K562 treated with DMSO at 1 percent for 24 hours (cell line): Measurements from ENCODE around the gene SRI. TPM values are rescaled to one million over a fixed set of nuclear protein-coding genes. Genes with fewer than 3 reads are reported as not detected.

Experiments used
- total RNA-seq: library from RNA; unstranded; fragments of 300-600 nt; gene quantifications from 2 replicates; pipeline ENCODE4 v1.2.3, GENCODE V29; 2022; ENCODE audit warnings: low read depth; ENCODE audit not compliant: insufficient read depth

The SRI gene
- 45.2 and 52.3 TPM in 2 replicates for total RNA-seq

GRCh38 chr7:88219781-88220747 is at the start of gene SRI:
Gene SRI, minus strand, starts transcription at chr7:88220038. Its CDS starts 12 bp downstream, at chr7:88220026.

Other genes starting within 250 kb of the SRI start
- gene STEAP4, start 86.9 kb upstream of the SRI start, total RNA-seq = not detected in 2 replicates